H1 (cell line): Measurements from ENCODE around the gene MVP. TPM values are rescaled to one million over a fixed set of nuclear protein-coding genes. Genes with fewer than 3 reads are reported as not detected.

Source experiments
- CTCF ChIA-PET: fragments of 300-600 bp; sonication (Branson Sonifier 250); formaldehyde crosslinking; loops from one replicate; lab custom pipeline; 2021; ENCODE audit not compliant: partially characterized antibody; lab: Charles Lee
- POLR2A ChIA-PET: fragments of 300-600 bp; sonication (Branson Sonifier 250); formaldehyde crosslinking; loops from one replicate; lab custom pipeline; 2021; ENCODE audit warnings: inconsistent platforms; ENCODE audit not compliant: partially characterized antibody; lab: Charles Lee
- DNase-seq, 2 experiments: peaks; one replicate each; pipeline versions ENCODE4 v3.0.0 to v3.0.0-alpha.2; 2010 to 2022; ENCODE audit warnings: low spot score in 2 of 2, low read depth in 1 of 2, mixed read lengths in 1 of 2
- FAIRE-seq: peaks from 2 replicates; lab custom pipeline; 2011; peaks lifted over from hg19 to GRCh38; lab: Jason Lieb, UNC
- H2AFZ ChIP-seq: 2 replicates; pipeline ENCODE4 v1.8.1; 2012; ENCODE audit warnings: low read length, inconsistent platforms
- H2AK5ac ChIP-seq: 2 replicates; pipeline ENCODE4 v1.6.1; 2013; ENCODE audit warnings: low read depth, low read length
- H2BK120ac ChIP-seq: replicated peaks from 2 replicates; pipeline ENCODE3; 2013; ENCODE audit warnings: low read depth, low read length, inconsistent platforms
- H2BK12ac ChIP-seq: 2 replicates; pipeline ENCODE4 v1.6.1; 2013; ENCODE audit warnings: low read depth, low read length
- H2BK15ac ChIP-seq: 2 replicates; pipeline ENCODE4 v1.6.1; 2013; ENCODE audit warnings: low read length
- H2BK20ac ChIP-seq: 2 replicates; pipeline ENCODE4 v1.6.1; 2013; ENCODE audit warnings: low read length
- H2BK5ac ChIP-seq: 2 replicates; pipeline ENCODE4 v1.6.1; 2013; ENCODE audit warnings: low read depth, low read length
- H3K14ac ChIP-seq: 2 replicates; pipeline ENCODE4 v1.6.1; 2013; ENCODE audit warnings: inconsistent platforms; ENCODE audit not compliant: insufficient read length
- H3K18ac ChIP-seq: 2 replicates; pipeline ENCODE4 v1.6.1; 2013; ENCODE audit warnings: low read length; ENCODE audit errors: extremely low read depth
- H3K23ac ChIP-seq: 2 replicates; pipeline ENCODE4 v1.6.1; 2013; ENCODE audit warnings: inconsistent platforms; ENCODE audit not compliant: insufficient read length
- H3K23me2 ChIP-seq: 2 replicates; pipeline ENCODE4 v1.6.1; 2013; ENCODE audit warnings: low read depth, low read length
- H3K27ac ChIP-seq: 2 replicates; pipeline ENCODE4 v1.6.1; 2011; ENCODE audit warnings: low read depth, low read length, inconsistent platforms
- H3K27me3 ChIP-seq, 4 experiments: replicated peaks in 1 of 4; 1 replicate in 1 of 4; 2 replicates in 3 of 4; pipeline versions ENCODE4 v1.6.1 to v1.8.1; 2011 to 2013; ENCODE audit warnings: low read length in 3 of 4, mild to moderate bottlenecking in 3 of 4, inconsistent platforms in 2 of 4, mixed read lengths in 2 of 4, moderate library complexity in 1 of 4; ENCODE audit not compliant: control insufficient read depth in 3 of 4, insufficient read depth in 3 of 4; ENCODE audit errors: extremely low read depth in 1 of 4
- H3K36me3 ChIP-seq, 4 experiments: 2 replicates each; pipeline versions ENCODE4 v1.6.1 to v1.8.1; 2011 to 2013; ENCODE audit warnings: mild to moderate bottlenecking in 4 of 4, low read length in 3 of 4, moderate library complexity in 2 of 4, control low read depth in 1 of 4, inconsistent platforms in 1 of 4; ENCODE audit not compliant: insufficient read depth in 4 of 4, control insufficient read depth in 2 of 4
- H3K4ac ChIP-seq: replicated peaks from 2 replicates; pipeline ENCODE3; 2013; ENCODE audit warnings: low read length, low read depth, mixed read lengths, inconsistent platforms; ENCODE audit not compliant: insufficient read length
- H3K4me1 ChIP-seq, 4 experiments: replicated peaks in 1 of 4; 1 replicate in 1 of 4; 2 replicates in 3 of 4; pipeline versions ENCODE4 v1.6.1 to v1.8.1; 2011 to 2013; ENCODE audit warnings: low read length in 3 of 4, inconsistent platforms in 2 of 4, mixed read lengths in 1 of 4; ENCODE audit not compliant: insufficient read depth in 4 of 4, control insufficient read depth in 3 of 4
- H3K4me2 ChIP-seq, 2 experiments: 2 replicates each; pipeline versions ENCODE4 v1.6.1 to v1.8.1; 2011 to 2013; ENCODE audit warnings: low read depth in 2 of 2, low read length in 2 of 2, control low read depth in 1 of 2, inconsistent platforms in 1 of 2, mild to moderate bottlenecking in 1 of 2; ENCODE audit not compliant: insufficient read depth in 1 of 2
- H3K4me3 ChIP-seq, 4 experiments: fragments of 200-600, 300-600 bp in 1 of 4; sonication (generic), shearing (Covaris generic), sonication (Bioruptor Twin) in 1 of 4; 2 replicates each; pipeline versions ENCODE4 v1.5.1 to v1.8.1; 2011 to 2016; ENCODE audit warnings: low read length in 4 of 4, low read depth in 3 of 4, control low read depth in 2 of 4, inconsistent platforms in 2 of 4, mild to moderate bottlenecking in 2 of 4, mixed read lengths in 1 of 4, moderate library complexity in 1 of 4; ENCODE audit not compliant: insufficient read depth in 2 of 4; ENCODE audit errors: extremely low read depth in 1 of 4
- H3K56ac ChIP-seq: replicated peaks from 2 replicates; pipeline ENCODE3; 2013; ENCODE audit warnings: low read depth, mild to moderate bottlenecking, mixed read lengths, low read length, inconsistent platforms; ENCODE audit not compliant: insufficient read length
- H3K79me1 ChIP-seq: 2 replicates; pipeline ENCODE4 v1.6.1; 2013; ENCODE audit warnings: low read depth, low read length, control low read depth
- H3K79me2 ChIP-seq, 2 experiments: 2 replicates each; pipeline versions ENCODE4 v1.6.1 to v1.8.1; 2012 to 2013; ENCODE audit warnings: low read length in 2 of 2, mild to moderate bottlenecking in 2 of 2, inconsistent platforms in 1 of 2; ENCODE audit not compliant: insufficient read depth in 2 of 2, control insufficient read depth in 1 of 2
- H3K9ac ChIP-seq, 4 experiments: replicated peaks in 1 of 4; 1 replicate in 1 of 4; 2 replicates in 3 of 4; pipeline versions ENCODE4 v1.6.1 to v1.8.1; 2011 to 2013; ENCODE audit warnings: low read depth in 3 of 4, low read length in 3 of 4, control low read depth in 2 of 4, mild to moderate bottlenecking in 2 of 4, moderate library complexity in 2 of 4, inconsistent platforms in 1 of 4; ENCODE audit errors: extremely low read depth in 1 of 4
- H3K9me3 ChIP-seq, 2 experiments: 2 replicates each; pipeline versions ENCODE4 v1.6.1 to v1.8.1; 2012 to 2013; ENCODE audit warnings: mild to moderate bottlenecking in 2 of 2, moderate library complexity in 2 of 2, control low read depth in 1 of 2, inconsistent platforms in 1 of 2, low read depth in 1 of 2, low read length in 1 of 2, mixed read lengths in 1 of 2; ENCODE audit not compliant: insufficient read depth in 2 of 2
- H4K20me1 ChIP-seq, 2 experiments: replicated peaks in 1 of 2; 2 replicates each; pipeline versions ENCODE3 to v1.8.1; 2011 to 2013; ENCODE audit warnings: inconsistent platforms in 2 of 2, low read length in 2 of 2, mild to moderate bottlenecking in 1 of 2; ENCODE audit not compliant: insufficient read depth in 2 of 2, control insufficient read depth in 1 of 2
- H4K5ac ChIP-seq: 2 replicates; pipeline ENCODE4 v1.6.1; 2013; ENCODE audit warnings: low read length, low read depth, mixed read lengths, inconsistent platforms; ENCODE audit not compliant: insufficient read length
- H4K8ac ChIP-seq: 2 replicates; pipeline ENCODE4 v1.8.0; 2013; ENCODE audit warnings: mild to moderate bottlenecking, moderate library complexity, low read length, inconsistent platforms; ENCODE audit not compliant: insufficient read depth; ENCODE audit errors: extremely low read depth
- H4K91ac ChIP-seq: replicated peaks from 2 replicates; pipeline ENCODE3; 2013; ENCODE audit warnings: low read length, mixed read lengths, inconsistent platforms; ENCODE audit not compliant: insufficient read length
- ATF2 ChIP-seq: IDR thresholded peaks from 2 replicates; pipeline ENCODE4 v1.6.1; 2012; ENCODE audit warnings: low read length, inconsistent platforms
- BACH1 ChIP-seq: IDR thresholded peaks from 2 replicates; pipeline ENCODE4 v1.6.1; 2012; ENCODE audit warnings: low read length, improper control_type of control experiment
- EGR1 ChIP-seq: IDR thresholded peaks from 2 replicates; pipeline ENCODE4 v1.6.1; 2011; ENCODE audit warnings: low read depth, low read length, borderline replicate concordance
- JUND ChIP-seq: IDR thresholded peaks from 2 replicates; pipeline ENCODE4 v1.6.1; 2011; ENCODE audit warnings: mild to moderate bottlenecking, improper control_type of control experiment, low read length
- KDM5A ChIP-seq: fragments of 200-600 bp; IDR thresholded peaks from 2 replicates; pipeline ENCODE4 v1.7.1; 2012; ENCODE audit warnings: mild to moderate bottlenecking, low read length, inconsistent platforms, mixed read lengths
- RAD21 ChIP-seq, 2 experiments: IDR thresholded peaks in 1 of 2; conservative IDR thresholded peaks in 1 of 2; 2 replicates each; pipeline ENCODE4 v1.6.1; 2011; ENCODE audit warnings: low read depth in 2 of 2, low read length in 2 of 2, improper control_type of control experiment in 1 of 2, inconsistent platforms in 1 of 2, mild to moderate bottlenecking in 1 of 2, moderate library complexity in 1 of 2
- RFX5 ChIP-seq: IDR thresholded peaks from 2 replicates; pipeline ENCODE4 v1.6.1; 2011; ENCODE audit warnings: low read depth, low read length, improper control_type of control experiment, borderline replicate concordance
- SAP30 ChIP-seq: fragments of 300-600 bp; sonication (generic); IDR thresholded peaks from 2 replicates; pipeline ENCODE4 v1.7.1; 2012; ENCODE audit warnings: low read length, moderate library complexity, mild to moderate bottlenecking, inconsistent platforms; ENCODE audit not compliant: insufficient read depth, insufficient replicate concordance
- SIN3A ChIP-seq, 2 experiments: IDR thresholded peaks in 1 of 2; conservative IDR thresholded peaks in 1 of 2; 2 replicates each; pipeline ENCODE4 v1.6.1; 2011 to 2012; ENCODE audit warnings: low read length in 2 of 2, improper control_type of control experiment in 1 of 2, low read depth in 1 of 2, mild to moderate bottlenecking in 1 of 2
- TAF1 ChIP-seq: IDR thresholded peaks from 2 replicates; pipeline ENCODE4 v1.6.1; 2011; ENCODE audit warnings: mild to moderate bottlenecking, low read depth, low read length
- WGBS, 2 experiments: shearing (Covaris generic) in 1 of 2; methylation state at CpG; one replicate each; pipeline versions ENCODE4 v1.1.6 to v1.1.7; 2013 to 2015; ENCODE audit warnings: low lambda C conversion rate in 2 of 2, mixed read lengths in 2 of 2, inconsistent platforms in 1 of 2, low coverage in 1 of 2, missing lambda C conversion rate in 1 of 2; ENCODE audit not compliant: insufficient replicate concordance in 2 of 2, insufficient coverage in 1 of 2, insufficient read length in 1 of 2; ENCODE audit errors: extremely low coverage in 1 of 2, missing lambda C conversion rate in 1 of 2; 5-methylcytosine and 5-hydroxymethylcytosine counted together
- polyA plus RNA-seq, 7 experiments: library from polyadenylated mRNA; depleted of rRNA in 3 of 7; stranded (reverse) in 5 of 7; unstranded in 2 of 7; fragments of >200 nt in 5 of 7; fragments of 200-250 nt in 2 of 7; gene quantifications; 1 replicate in 5 of 7; 2 replicates in 1 of 7; 4 replicates in 1 of 7; pipeline versions ENCODE4 v1.2.1 to v1.2.3, GENCODE V29; 2011 to 2013; ENCODE audit warnings: missing spikeins in 2 of 7, mixed read lengths in 2 of 7
- total RNA-seq: library from RNA; stranded (reverse); fragmentation: NEBNext Ultra II Directional; extraction: Animal tissue kit (Norgen Biotek cat#: 25700); gene quantifications from 2 replicates; pipeline ENCODE4 v1.2.1, GENCODE V29; 2021

Gene MVP
- total and polyA plus RNA-seq, 2 of the 8 experiments (the other 6 are each of a cell fraction or from before 2014, with no cell fraction given) = 1.9 TPM

DNA sequence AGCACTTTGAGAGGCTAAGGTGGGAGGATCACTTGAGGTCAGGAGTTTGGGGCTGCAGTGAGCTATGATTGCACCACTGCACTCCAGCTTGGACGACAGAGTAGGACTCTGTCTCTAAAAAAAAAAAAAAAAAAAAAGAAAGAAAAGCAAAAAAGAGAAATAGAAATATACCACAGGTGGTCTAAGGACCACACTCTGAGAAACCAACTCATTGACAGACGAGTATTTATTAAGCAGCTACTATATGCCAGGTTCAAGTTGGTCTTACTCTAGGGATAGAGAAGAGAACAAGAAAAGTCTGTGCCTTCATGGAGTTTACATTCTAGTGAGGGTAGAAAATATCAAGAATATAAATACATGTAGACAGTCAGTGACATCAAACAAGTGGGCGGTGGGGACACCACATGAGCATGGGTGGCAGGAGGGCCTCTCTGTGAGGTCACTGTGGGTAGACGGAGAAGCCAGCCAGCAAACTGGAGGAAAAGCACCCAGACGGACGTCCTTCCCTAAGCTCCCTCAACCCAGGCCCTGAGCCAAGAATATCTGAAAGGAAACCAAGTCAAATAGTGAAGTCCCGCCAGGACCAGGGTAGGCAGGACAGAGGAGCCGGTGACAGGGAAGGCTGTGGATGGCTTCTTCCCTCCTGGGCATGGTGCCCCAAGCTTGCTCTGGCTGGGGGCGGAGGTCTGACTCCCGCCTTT is 38.0 kb downstream of the MVP start:
- ChIA-PET CTCF (interaction anchor here (0.8 to 15.0 kb wide), 4 partner anchors 9 to 173 kb away, joined by 3 to 212 read pairs (median 7); partner anchors contain the start of genes MVP, PAGR1 and TLCD3B), POLR2A (interaction anchor here (0.9 to 1.6 kb wide), 3 partner anchors 29 to 51 kb away, joined by 3 to 7 read pairs (median 4); partner anchors contain the start of gene SEZ6L2)
- H3K79me1 ChIP-seq = peaks cover 9% of the 10 kb centered on the region
- no peaks in the 10 kb centered on the region for H3K27me3 ChIP-seq
- no peak overlapping the region for H3K4me2 ChIP-seq
- no peak overlapping the region for H4K91ac ChIP-seq
- no peak overlapping the region for H3K27ac ChIP-seq
- no peak overlapping the region for H2BK5ac ChIP-seq
- H2BK12ac ChIP-seq = no peak overlapping the region
- H4K8ac ChIP-seq = no peak overlapping the region
- H2AFZ ChIP-seq = no peak overlapping the region
- H3K4ac ChIP-seq = no peak overlapping the region
- FAIRE-seq (no peak), DNase-seq (no peak)
- H2AK5ac ChIP-seq = no peak overlapping the region
- no peak overlapping the region for H3K56ac ChIP-seq
- no peaks in the 10 kb centered on the region for H3K4me1 ChIP-seq
- no peak overlapping the region for H3K18ac ChIP-seq
- H4K20me1 ChIP-seq = peaks cover 0 to 5% of the 10 kb centered on the region in 2 experiments
- no peak overlapping the region for H4K5ac ChIP-seq
- peaks cover 0 to 9% of the 10 kb centered on the region in 2 experiments; a peak in 2 of 4 replicates for H3K79me2 ChIP-seq
- H2BK120ac ChIP-seq = no peak overlapping the region
- H3K4me3 ChIP-seq = no peak overlapping the region
- H3K36me3 ChIP-seq = peaks cover 0 to 11% (median 6%) of the 10 kb centered on the region in 4 experiments; a peak in 5 of 8 replicates
- H3K23ac ChIP-seq = no peak overlapping the region
- H3K9ac ChIP-seq = no peak overlapping the region; a peak in 1 of 7 replicates
- H2BK15ac ChIP-seq = no peak overlapping the region
- no peak overlapping the region for H2BK20ac ChIP-seq
- H3K9me3 ChIP-seq = no peaks in the 10 kb centered on the region
- 88% methylated on average over 7 of the region's 10 CpGs; no CpG with 5 or more reads in 1 of the 2 experiments for WGBS, 2 experiments
- H3K14ac ChIP-seq = no peak overlapping the region
- H3K23me2 ChIP-seq = peaks cover 5% of the 10 kb centered on the region; the same call in 1 of the 2 replicates
- no peak for TF ChIP-seq RAD21 (IDR thresholded peaks at IDR 0.05 in 1 of 2, conservative IDR thresholded peaks at IDR 0.05 in 1 of 2; ENCODE audit: low read depth in 2 of 2, low read length in 2 of 2)
- no peak for TF ChIP-seq RFX5
- no peak for TF ChIP-seq TAF1
- TF ChIP-seq BACH1 = no peak
- TF ChIP-seq SIN3A (conservative IDR thresholded peaks at IDR 0.05 in 1 of 2, IDR thresholded peaks at IDR 0.05 in 1 of 2; ENCODE audit: low read depth in 1 of 2, low read length in 2 of 2) = no peak
- TF ChIP-seq EGR1 = no peak
- TF ChIP-seq JUND = no peak
- no peak for TF ChIP-seq KDM5A
- TF ChIP-seq SAP30 = no peak
- no peak for TF ChIP-seq ATF2
